Stomach smooth muscle (tissue), 2 donors: ENCODE results near the gene STYXL1.
"Not testable (repeated sequence)": the region's sequence is repeated elsewhere in the genome, so short reads cannot be mapped to it uniquely, and the experiment has no call there.

ENCODE experiments used
- H3K27ac ChIP-seq: one replicate; pipeline ENCODE4 v1.7.0; 2013; ENCODE audit warnings: mild to moderate bottlenecking, low read length, inconsistent platforms
- H3K27me3 ChIP-seq, 2 donors: one replicate each; pipeline ENCODE4 v1.7.0; 2013; ENCODE audit warnings: low read length in 2 of 2; ENCODE audit not compliant: insufficient read depth in 2 of 2, control insufficient read depth in 1 of 2
- H3K36me3 ChIP-seq, 2 donors: one replicate each; pipeline ENCODE4 v1.7.0; 2013; ENCODE audit warnings: low read length in 2 of 2; ENCODE audit not compliant: control insufficient read depth in 2 of 2, insufficient read depth in 2 of 2
- H3K4me1 ChIP-seq: one replicate; pipeline ENCODE4 v1.7.0; 2013; ENCODE audit warnings: low read length; ENCODE audit not compliant: control insufficient read depth, insufficient read depth
- H3K4me3 ChIP-seq, 2 donors: one replicate each; pipeline ENCODE4 v1.7.0; 2013; ENCODE audit warnings: low read length in 2 of 2
- H3K9ac ChIP-seq, 2 donors: one replicate each; pipeline ENCODE4 v1.7.0; 2013; ENCODE audit warnings: low read length in 2 of 2, mild to moderate bottlenecking in 1 of 2
- H3K9me3 ChIP-seq, 2 donors: one replicate each; pipeline ENCODE4 v1.7.0; 2013; ENCODE audit warnings: low read length in 2 of 2; ENCODE audit not compliant: control insufficient read depth in 2 of 2
- donor health status: healthy.
- donor health status: Pancreatic carcinoma.

Gene STYXL1

GRCh38 chr7:76029682-76030081 lies 18.1 kb downstream of the STYXL1 start:
- H3K4me3 ChIP-seq, H3K27me3 ChIP-seq, H3K9ac ChIP-seq, H3K9me3 ChIP-seq, H3K4me1 ChIP-seq, H3K36me3 ChIP-seq, H3K27ac ChIP-seq: not testable (repeated sequence)

- Histone ChIP-seq H3K4me3 (no peak overlapping the region), H3K36me3 (peaks cover 6 to 12% of the 10 kb centered on the region in 2 donors), H3K27ac (no peak overlapping the region), H3K27me3 (no peaks in the 10 kb centered on the region), H3K9me3 (no peaks in the 10 kb centered on the region), H3K9ac (no peak overlapping the region), H3K4me1 (no peaks in the 10 kb centered on the region)
Measured at GRCh38 chr7:76023002-76023401, 24.8 kb downstream of the STYXL1 start.

GRCh38 chr7:76022026-76022780 lies 25.6 kb downstream of the STYXL1 start:
- Histone ChIP-seq H3K4me3 (no peak overlapping the region), H3K9me3 (no peaks in the 10 kb centered on the region), H3K4me1 (no peaks in the 10 kb centered on the region), H3K9ac (no peak overlapping the region), H3K27me3 (no peaks in the 10 kb centered on the region), H3K36me3 (peaks cover 6 to 12% of the 10 kb centered on the region in 2 donors), H3K27ac (no peak overlapping the region)

GRCh38 chr7:76020031-76020714 lies 27.6 kb downstream of the STYXL1 start:
- Histone ChIP-seq H3K9ac (no peak overlapping the region), H3K4me1 (no peaks in the 10 kb centered on the region), H3K27ac (no peak overlapping the region), H3K27me3 (no peaks in the 10 kb centered on the region), H3K36me3 (peaks cover 6 to 12% of the 10 kb centered on the region in 2 donors), H3K4me3 (no peak overlapping the region), H3K9me3 (no peaks in the 10 kb centered on the region)

GRCh38 chr7:76018520-76018919 lies 29.3 kb downstream of the STYXL1 start:
- H3K27ac ChIP-seq, H3K4me1 ChIP-seq, H3K9ac ChIP-seq, H3K4me3 ChIP-seq, H3K9me3 ChIP-seq, H3K27me3 ChIP-seq: not testable (repeated sequence)
- peaks cover 6 to 12% of the 10 kb centered on the region in 2 donors for H3K36me3 ChIP-seq

GRCh38 chr7:76016191-76016947 lies 31.4 kb downstream of the STYXL1 start:
- Histone ChIP-seq H3K9ac (no peak overlapping the region), H3K9me3 (no peaks in the 10 kb centered on the region), H3K4me1 (peaks cover under 1% of the 10 kb centered on the region), H3K27ac (no peak overlapping the region), H3K4me3 (no peak overlapping the region), H3K36me3 (peaks cover 2 to 5% of the 10 kb centered on the region in 2 donors), H3K27me3 (no peaks in the 10 kb centered on the region)

GRCh38 chr7:76011442-76011861 lies 36.3 kb downstream of the STYXL1 start:
- Histone ChIP-seq H3K9me3 (no peaks in the 10 kb centered on the region), H3K27me3 (no peaks in the 10 kb centered on the region), H3K27ac (peak overlapping the region; percentile 70), H3K9ac (peak overlapping the region; percentile 3 to 36), H3K36me3 (peaks cover 0 to 3% of the 10 kb centered on the region in 2 donors), H3K4me3 (peak overlapping the region in 1 of 2 donors; percentile 22), H3K4me1 (peaks cover 10% of the 10 kb centered on the region)

- Histone ChIP-seq H3K36me3 (peaks cover 0 to 6% of the 10 kb centered on the region in 2 donors), H3K27ac (no peak overlapping the region), H3K9ac (no peak overlapping the region), H3K4me3 (no peak overlapping the region), H3K4me1 (peaks cover 10% of the 10 kb centered on the region), H3K9me3 (no peaks in the 10 kb centered on the region), H3K27me3 (no peaks in the 10 kb centered on the region)
Measured at GRCh38 chr7:76009672-76010600, 37.9 kb downstream of the STYXL1 start.

GRCh38 chr7:76008156-76008687 lies 39.6 kb downstream of the STYXL1 start:
- Histone ChIP-seq H3K9me3 (no peaks in the 10 kb centered on the region), H3K9ac (no peak overlapping the region), H3K27me3 (no peaks in the 10 kb centered on the region), H3K36me3 (peaks cover 6 to 11% of the 10 kb centered on the region in 2 donors), H3K4me1 (peaks cover 10% of the 10 kb centered on the region), H3K27ac (no peak overlapping the region), H3K4me3 (no peak overlapping the region)

GRCh38 chr7:76005004-76005403 lies 42.8 kb downstream of the STYXL1 start:
- peaks cover 11 to 16% of the 10 kb centered on the region in 2 donors for H3K36me3 ChIP-seq
- H3K4me1 ChIP-seq, H3K27me3 ChIP-seq, H3K27ac ChIP-seq, H3K4me3 ChIP-seq, H3K9ac ChIP-seq, H3K9me3 ChIP-seq: not testable (repeated sequence)
